Vagina (tissue), 2 donors: ENCODE results near the gene BICD1.

ENCODE experiments used
- POLR2A ChIP-seq, 2 donors: fragments of 450-650 bp; IDR thresholded peaks; one replicate each; pipeline ENCODE4 v1.6.1; 2017; ENCODE audit warnings: antibody characterized with exemption in 2 of 2, mild to moderate bottlenecking in 2 of 2, moderate library complexity in 2 of 2
- POLR2AphosphoS5 ChIP-seq, 2 donors: sonication (generic); formaldehyde crosslinking; IDR thresholded peaks; one replicate each; pipeline ENCODE4 v1.9.0; 2017; ENCODE audit warnings: antibody characterized with exemption in 2 of 2, mild to moderate bottlenecking in 2 of 2, low read depth in 1 of 2; ENCODE audit not compliant: insufficient read depth in 1 of 2
- TF ChIP-seq, protein P1 (sequence below), 3 experiments: fragments of 450-650 bp in 2 of 3; fragments of 200-600 bp in 1 of 3; sonication (generic) in 1 of 3; IDR thresholded peaks; one replicate each; pipeline ENCODE4 v1.5.1; 2017 to 2019; ENCODE audit warnings: antibody characterized with exemption in 3 of 3, mild to moderate bottlenecking in 2 of 3, moderate library complexity in 2 of 3

DNA sequence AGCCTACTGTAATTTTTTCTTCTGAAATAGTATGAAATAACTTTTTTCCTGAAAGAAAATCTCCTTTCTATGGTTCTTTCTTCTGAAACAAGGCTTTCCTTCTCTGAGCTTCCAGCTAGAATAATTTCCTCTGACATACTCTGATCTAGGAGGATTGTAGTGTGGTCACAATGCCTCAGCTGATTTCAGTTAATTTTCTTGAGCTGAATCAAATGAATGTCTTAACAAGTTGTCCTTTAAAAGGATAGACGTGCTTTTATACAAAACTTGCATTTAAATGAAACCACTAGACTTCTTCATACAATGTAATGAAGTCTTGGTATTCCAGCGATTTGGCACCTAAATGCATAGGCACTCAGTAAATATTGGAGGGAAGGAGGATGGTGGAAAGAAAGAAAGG, 94.4 kb downstream of the BICD1 start:
- TF ChIP-seq POLR2A (IDR thresholded peaks at IDR 0.05) (no peak), POLR2AphosphoS5 (IDR thresholded peaks at IDR 0.05; ENCODE audit: insufficient read depth in 1 of 2, low read depth in 1 of 2) (no peak)
- TF ChIP-seq, protein P1, sequence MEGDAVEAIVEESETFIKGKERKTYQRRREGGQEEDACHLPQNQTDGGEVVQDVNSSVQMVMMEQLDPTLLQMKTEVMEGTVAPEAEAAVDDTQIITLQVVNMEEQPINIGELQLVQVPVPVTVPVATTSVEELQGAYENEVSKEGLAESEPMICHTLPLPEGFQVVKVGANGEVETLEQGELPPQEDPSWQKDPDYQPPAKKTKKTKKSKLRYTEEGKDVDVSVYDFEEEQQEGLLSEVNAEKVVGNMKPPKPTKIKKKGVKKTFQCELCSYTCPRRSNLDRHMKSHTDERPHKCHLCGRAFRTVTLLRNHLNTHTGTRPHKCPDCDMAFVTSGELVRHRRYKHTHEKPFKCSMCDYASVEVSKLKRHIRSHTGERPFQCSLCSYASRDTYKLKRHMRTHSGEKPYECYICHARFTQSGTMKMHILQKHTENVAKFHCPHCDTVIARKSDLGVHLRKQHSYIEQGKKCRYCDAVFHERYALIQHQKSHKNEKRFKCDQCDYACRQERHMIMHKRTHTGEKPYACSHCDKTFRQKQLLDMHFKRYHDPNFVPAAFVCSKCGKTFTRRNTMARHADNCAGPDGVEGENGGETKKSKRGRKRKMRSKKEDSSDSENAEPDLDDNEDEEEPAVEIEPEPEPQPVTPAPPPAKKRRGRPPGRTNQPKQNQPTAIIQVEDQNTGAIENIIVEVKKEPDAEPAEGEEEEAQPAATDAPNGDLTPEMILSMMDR (IDR thresholded peaks at IDR 0.05): no peak
